Measurements from ENCODE around the gene BAHCC1.

The BAHCC1 gene

DNA sequence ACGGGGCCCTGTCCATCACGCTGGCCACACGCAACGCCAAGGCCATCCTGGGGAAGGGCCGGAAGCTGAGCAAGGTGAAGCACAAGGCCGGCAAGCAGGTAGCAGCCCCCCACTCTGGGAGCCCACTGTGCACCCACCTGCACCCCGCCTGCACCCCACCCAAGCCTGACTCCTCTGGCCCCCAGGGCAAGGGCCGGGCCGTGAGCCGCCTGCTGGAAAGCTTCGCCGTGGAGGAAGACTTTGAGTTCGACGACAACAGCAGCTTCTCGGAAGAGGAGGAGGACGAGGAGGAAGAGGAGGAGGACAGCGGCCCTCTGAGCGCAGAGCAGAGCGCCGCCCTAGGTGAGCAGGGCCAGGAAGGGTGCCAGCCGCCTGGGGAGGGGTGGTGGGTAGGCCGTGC, 63.4 kb downstream of the BAHCC1 start:
- no peak overlapping the region for H3K4me3 ChIP-seq (ENCODE audit: low read depth, low read length)
- TF ChIP-seq CTCF (IDR thresholded peaks at IDR 0.05; ENCODE audit: borderline replicate concordance, insufficient read depth, low read depth, low read length): no peak

- no peak for TF ChIP-seq CTCF (IDR thresholded peaks at IDR 0.05; ENCODE audit: borderline replicate concordance, insufficient read depth, low read depth, low read length)
- no peak overlapping the region for H3K4me3 ChIP-seq (ENCODE audit: low read depth, low read length)
Measured at GRCh38 chr17:81459224-81459623, 64.0 kb downstream of the BAHCC1 start.

GRCh38 chr17:81459864-81460263, 64.6 kb downstream of the BAHCC1 start:
- TF ChIP-seq CTCF (IDR thresholded peaks at IDR 0.05; ENCODE audit: borderline replicate concordance, insufficient read depth, low read depth, low read length): no peak
- no peak overlapping the region for H3K4me3 ChIP-seq (ENCODE audit: low read depth, low read length)

DNA sequence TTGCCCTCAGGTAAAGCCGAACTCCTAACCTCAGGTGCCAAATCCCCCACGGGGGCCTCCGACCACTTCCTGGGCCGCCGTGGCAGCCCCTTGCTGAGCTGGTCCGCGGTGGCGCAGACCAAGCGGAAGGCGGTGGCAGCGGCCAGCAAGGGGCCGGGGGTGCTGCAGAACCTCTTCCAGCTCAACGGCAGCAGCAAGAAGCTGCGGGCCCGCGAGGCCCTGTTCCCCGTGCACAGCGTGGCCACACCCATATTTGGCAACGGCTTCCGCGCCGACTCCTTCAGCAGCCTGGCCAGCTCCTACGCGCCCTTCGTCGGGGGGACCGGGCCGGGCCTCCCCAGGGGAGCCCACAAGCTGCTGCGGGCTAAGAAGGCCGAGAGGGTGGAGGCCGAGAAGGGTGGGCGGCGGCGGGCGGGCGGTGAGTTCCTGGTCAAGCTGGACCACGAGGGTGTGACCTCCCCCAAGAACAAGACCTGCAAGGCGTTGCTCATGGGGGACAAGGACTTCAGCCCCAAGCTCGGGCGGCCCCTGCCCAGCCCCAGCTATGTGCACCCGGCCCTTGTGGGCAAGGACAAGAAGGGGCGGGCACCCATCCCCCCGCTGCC, 65.7 kb downstream of the BAHCC1 start:
- no peak for TF ChIP-seq CTCF (IDR thresholded peaks at IDR 0.05; ENCODE audit: borderline replicate concordance, insufficient read depth, low read depth, low read length)
- H3K4me3 ChIP-seq (ENCODE audit: low read depth, low read length): no peak overlapping the region

DNA sequence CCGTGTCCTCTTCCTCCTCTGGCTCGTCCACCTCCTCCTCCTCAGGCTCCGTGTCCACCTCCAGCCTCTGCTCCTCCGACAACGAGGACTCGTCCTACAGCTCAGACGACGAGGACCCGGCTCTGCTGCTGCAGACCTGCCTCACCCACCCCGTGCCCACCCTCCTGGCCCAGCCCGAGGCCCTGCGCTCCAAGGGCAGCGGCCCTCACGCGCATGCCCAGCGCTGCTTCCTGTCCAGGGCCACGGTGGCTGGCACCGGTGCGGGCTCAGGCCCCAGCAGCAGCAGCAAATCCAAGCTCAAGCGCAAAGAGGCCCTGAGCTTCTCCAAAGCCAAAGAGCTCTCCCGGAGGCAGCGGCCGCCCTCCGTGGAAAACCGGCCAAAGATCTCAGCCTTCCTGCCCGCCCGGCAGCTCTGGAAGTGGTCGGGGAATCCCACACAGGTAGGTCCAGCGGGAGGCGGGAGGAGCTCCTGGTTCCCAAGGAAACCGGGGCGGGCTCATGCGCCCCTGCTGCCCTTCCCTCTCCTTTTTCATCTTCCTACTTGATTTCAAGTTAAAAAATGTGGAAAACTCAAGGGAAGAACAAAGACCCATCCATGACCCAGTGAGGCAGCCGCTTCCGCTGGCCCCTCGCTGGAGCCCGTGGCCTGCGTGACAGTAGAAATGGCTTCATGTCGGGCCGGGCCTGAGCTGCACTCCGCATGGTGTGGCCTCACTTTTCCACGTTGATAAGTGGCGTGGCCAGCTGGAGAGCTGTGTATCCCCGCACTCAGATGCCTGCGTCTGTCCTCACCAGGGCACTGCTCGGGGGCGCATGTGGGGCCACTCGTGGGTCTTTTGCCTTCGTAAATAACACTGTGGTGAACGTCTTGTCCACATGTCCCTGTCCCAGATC, 66.6 kb downstream of the BAHCC1 start:
- TF ChIP-seq CTCF (IDR thresholded peaks at IDR 0.05; ENCODE audit: borderline replicate concordance, insufficient read depth, low read depth, low read length): no peak
- no peak overlapping the region for H3K4me3 ChIP-seq (ENCODE audit: low read depth, low read length)

- no peak for TF ChIP-seq CTCF (IDR thresholded peaks at IDR 0.05; ENCODE audit: borderline replicate concordance, insufficient read depth, low read depth, low read length)
Measured at GRCh38 chr17:81462506-81463125, 67.4 kb downstream of the BAHCC1 start.

More at GRCh38 chr17:81462506-81463125, 67.4 kb downstream of the BAHCC1 start:
- H3K4me3 ChIP-seq (ENCODE audit: low read depth, low read length): no peak overlapping the region
